HEK293 (cell line): ENCODE measurements around the gene HLA-DOB.

ENCODE experiments used
- CTCF ChIA-PET: fragments of 350-600 bp; formaldehyde crosslinking; extraction: SDS; loops from one replicate; lab custom pipeline; 2021; ENCODE audit warnings: antibody characterized with exemption; lab: Yijun Ruan, JAX
- POLR2A ChIA-PET: fragments of 300-600 bp; formaldehyde crosslinking; extraction: SDS; loops from one replicate; lab custom pipeline; 2020; ENCODE audit warnings: antibody characterized with exemption, inconsistent platforms; lab: Yijun Ruan, JAX
- H3K27ac ChIP-seq: fragments of 200-500 bp; sonication (Bioruptor generic); 2 replicates; pipeline ENCODE4 v1.5.1; 2014; ENCODE audit warnings: low read depth, low read length, control low read depth, inconsistent platforms; ENCODE audit errors: extremely low read depth
- H3K36me3 ChIP-seq, 2 experiments: fragments of 200-500 bp in 1 of 2; sonication (Bioruptor generic) in 1 of 2; 1 replicate in 1 of 2; 2 replicates in 1 of 2; pipeline ENCODE4 v1.5.1; 2014 to 2017; ENCODE audit warnings: inconsistent platforms in 2 of 2, low read length in 2 of 2; ENCODE audit not compliant: control insufficient read depth in 2 of 2, insufficient read depth in 1 of 2
- H3K4me1 ChIP-seq: fragments of 200-500 bp; sonication (Bioruptor generic); 2 replicates; pipeline ENCODE4 v1.5.1; 2014; ENCODE audit warnings: mild to moderate bottlenecking, low read length, inconsistent platforms; ENCODE audit not compliant: control insufficient read depth, insufficient read depth
- H3K4me3 ChIP-seq: 2 replicates; pipeline ENCODE4 v1.5.1; 2011; ENCODE audit warnings: low read depth, mild to moderate bottlenecking, control low read depth, low read length, moderate library complexity
- H3K9me3 ChIP-seq: fragments of 200-500 bp; sonication (Bioruptor generic); 2 replicates; pipeline ENCODE4 v1.5.1; 2014; ENCODE audit warnings: low read depth, low read length, inconsistent platforms; ENCODE audit not compliant: control insufficient read depth, insufficient read depth
- INSM2 ChIP-seq: fragments of 450-650 bp; formaldehyde crosslinking; IDR thresholded peaks from 2 replicates; pipeline ENCODE4 v1.5.1; 2016; ENCODE audit warnings: missing biosample characterization, missing genetic modification characterization
- KLF1 ChIP-seq: fragments of 450-650 bp; formaldehyde crosslinking; IDR thresholded peaks from 2 replicates; pipeline ENCODE4 v1.5.1; 2016; ENCODE audit warnings: missing biosample characterization, missing genetic modification characterization
- MZF1 ChIP-seq: fragments of 450-650 bp; formaldehyde crosslinking; IDR thresholded peaks from 2 replicates; pipeline ENCODE4 v1.5.1; 2017; ENCODE audit warnings: missing biosample characterization, missing genetic modification characterization, borderline replicate concordance
- OVOL3 ChIP-seq: fragments of 450-650 bp; formaldehyde crosslinking; IDR thresholded peaks from 2 replicates; pipeline ENCODE4 v1.5.1; 2016; ENCODE audit warnings: missing biosample characterization, missing genetic modification characterization
- SP3 ChIP-seq: fragments of 450-650 bp; formaldehyde crosslinking; IDR thresholded peaks from 2 replicates; pipeline ENCODE4 v1.5.1; 2016; ENCODE audit warnings: missing biosample characterization, missing genetic modification characterization
- TSHZ1 ChIP-seq: fragments of 450-650 bp; formaldehyde crosslinking; IDR thresholded peaks from 2 replicates; pipeline ENCODE4 v1.5.1; 2016; ENCODE audit warnings: missing biosample characterization, missing genetic modification characterization, borderline replicate concordance
- ZBTB44 ChIP-seq: fragments of 450-650 bp; IDR thresholded peaks from 2 replicates; pipeline ENCODE4 v1.5.1; 2018; ENCODE audit warnings: missing biosample characterization, mild to moderate bottlenecking, missing genetic modification characterization
- ZFP69B ChIP-seq: fragments of 450-650 bp; formaldehyde crosslinking; IDR thresholded peaks from 2 replicates; pipeline ENCODE4 v1.5.1; 2016; ENCODE audit warnings: missing biosample characterization, missing genetic modification characterization
- ZNF146 ChIP-seq: fragments of 450-650 bp; formaldehyde crosslinking; IDR thresholded peaks from 2 replicates; pipeline ENCODE4 v1.5.1; 2016; ENCODE audit warnings: missing biosample characterization, missing genetic modification characterization
- ZNF16 ChIP-seq: fragments of 450-650 bp; formaldehyde crosslinking; IDR thresholded peaks from 2 replicates; pipeline ENCODE4 v1.5.1; 2016; ENCODE audit warnings: low read depth, missing biosample characterization, missing genetic modification characterization
- ZNF19 ChIP-seq: fragments of 450-650 bp; formaldehyde crosslinking; IDR thresholded peaks from 2 replicates; pipeline ENCODE4; 2016; ENCODE audit warnings: missing biosample characterization, missing genetic modification characterization, low read depth
- ZNF214 ChIP-seq: fragments of 450-650 bp; formaldehyde crosslinking; IDR thresholded peaks from 2 replicates; pipeline ENCODE4 v1.5.1; 2017; ENCODE audit warnings: missing biosample characterization, mild to moderate bottlenecking, missing genetic modification characterization, borderline replicate concordance
- ZNF311 ChIP-seq: fragments of 450-650 bp; formaldehyde crosslinking; IDR thresholded peaks from 2 replicates; pipeline ENCODE4 v1.5.1; 2017; ENCODE audit warnings: missing biosample characterization, missing genetic modification characterization, borderline replicate concordance
- ZNF335 ChIP-seq: fragments of 450-650 bp; formaldehyde crosslinking; conservative IDR thresholded peaks from 2 replicates; pipeline ENCODE4 v1.5.1; 2016; ENCODE audit warnings: missing biosample characterization, missing genetic modification characterization
- ZNF560 ChIP-seq: fragments of 450-650 bp; formaldehyde crosslinking; IDR thresholded peaks from 2 replicates; pipeline ENCODE4 v1.5.1; 2017; ENCODE audit warnings: missing biosample characterization, missing genetic modification characterization, borderline replicate concordance
- ZNF660 ChIP-seq: fragments of 450-650 bp; IDR thresholded peaks from 2 replicates; pipeline ENCODE4 v1.5.1; 2018; ENCODE audit warnings: missing biosample characterization, mild to moderate bottlenecking, missing genetic modification characterization
- ZNF785 ChIP-seq: fragments of 450-650 bp; formaldehyde crosslinking; IDR thresholded peaks from 2 replicates; pipeline ENCODE4 v1.5.1; 2016; ENCODE audit warnings: missing biosample characterization, missing genetic modification characterization
- ZNF791 ChIP-seq: fragments of 450-650 bp; formaldehyde crosslinking; IDR thresholded peaks from 2 replicates; pipeline ENCODE4 v1.5.1; 2016; ENCODE audit warnings: missing biosample characterization, missing genetic modification characterization
- ZNF830 ChIP-seq: fragments of 450-650 bp; IDR thresholded peaks from 2 replicates; pipeline ENCODE4 v1.5.0; 2018; ENCODE audit warnings: missing biosample characterization, missing genetic modification characterization, low read depth, mild to moderate bottlenecking, moderate library complexity
- ZSCAN23 ChIP-seq: fragments of 450-650 bp; formaldehyde crosslinking; IDR thresholded peaks from 2 replicates; pipeline ENCODE4 v1.5.1; 2016; ENCODE audit warnings: missing biosample characterization, missing genetic modification characterization
- ZSCAN4 ChIP-seq: fragments of 450-650 bp; formaldehyde crosslinking; IDR thresholded peaks from 2 replicates; pipeline ENCODE4 v1.5.1; 2017; ENCODE audit warnings: missing biosample characterization, missing genetic modification characterization

HLA-DOB gene

GRCh38 chr6:32830017-32830416 lies 13.2 kb upstream of the HLA-DOB start (continued):
- TF ChIP-seq ZNF335 (tag by site-specific recombination): no peak
- no peak for TF ChIP-seq ZNF146 (tag by site-specific recombination)

- Histone ChIP-seq H3K27ac (no peak overlapping the region), H3K4me1 (no peaks in the 10 kb centered on the region), H3K4me3 (no peak overlapping the region), H3K36me3 (peaks cover 3 to 51% of the 10 kb centered on the region in 2 experiments; a peak in 2 of 3 replicates), H3K9me3 (no peaks in the 10 kb centered on the region)
- CTCF ChIA-PET: interaction anchor here (0.8 to 6.9 kb wide), 3 partner anchors 9 to 40 kb away, joined by 4 to 116 read pairs (median 6); partner anchors contain the start of gene TAP2
- TF ChIP-seq ZSCAN23 (no peak), MZF1 (tag by site-specific recombination) (no peak), ZNF560 (tag by site-specific recombination) (no peak), KLF1 (peak; percentile 40; the same call in 1 of the 2 replicates), ZFP69B (tag by site-specific recombination) (no peak), ZNF785 (no peak), ZBTB44 (no peak)
- POLR2A ChIA-PET: no interaction called here
Observed at GRCh38 chr6:32829495-32829894, 12.7 kb upstream of the HLA-DOB start.

GRCh38 chr6:32827025-32827424 lies 10.2 kb upstream of the HLA-DOB start:
- Histone ChIP-seq H3K9me3 (no peaks in the 10 kb centered on the region), H3K4me3 (no peak overlapping the region), H3K36me3 (peaks cover 3 to 40% of the 10 kb centered on the region in 2 experiments; a peak in 2 of 3 replicates), H3K27ac (no peak overlapping the region), H3K4me1 (no peaks in the 10 kb centered on the region)
- ChIA-PET CTCF (interaction anchor here (0.6 to 9.2 kb wide), 11 partner anchors 13 to 195 kb away, joined by 3 to 116 read pairs (median 8); partner anchors contain the start of genes HLA-DMA and TAP2), POLR2A (interaction anchor here (1.9 kb wide), 1 partner anchor 12 kb away, joined by 13 read pairs; the partner anchor contains the start of gene TAP2)
- TF ChIP-seq ZNF791 (tag by site-specific recombination) (no peak), ZNF19 (tag by site-specific recombination) (no peak), INSM2 (no peak), ZNF660 (tag by site-specific recombination) (no peak), SP3 (tag by site-specific recombination) (no peak), ZSCAN4 (tag by site-specific recombination) (no peak), ZNF16 (tag by site-specific recombination) (no peak)

- CTCF ChIA-PET: interaction anchor here (0.5 to 9.2 kb wide), 18 partner anchors 14 to 158 kb away, joined by 3 to 116 read pairs (median 4); partner anchors contain the start of genes HLA-DMA and TAP2
- POLR2A ChIA-PET: interaction anchor here (1.2 to 1.9 kb wide), 2 partner anchors 13 to 27 kb away, joined by 3 to 13 read pairs; partner anchors contain the start of genes PSMB9, TAP1 and TAP2
- H3K36me3 ChIP-seq: peaks cover 0 to 31% of the 10 kb centered on the region in 2 experiments; a peak in 1 of 3 replicates
- TF ChIP-seq ZNF830 (tag by site-specific recombination): no peak
- no peak for TF ChIP-seq TSHZ1
- TF ChIP-seq ZNF214 (tag by site-specific recombination): no peak
- no peak for TF ChIP-seq OVOL3 (tag by site-specific recombination)
- no peak for TF ChIP-seq ZNF311
Observed at GRCh38 chr6:32825966-32826365, 9.2 kb upstream of the HLA-DOB start.

More at GRCh38 chr6:32825966-32826365, 9.2 kb upstream of the HLA-DOB start:
- no peaks in the 10 kb centered on the region for H3K4me1 ChIP-seq
- H3K4me3 ChIP-seq: no peak overlapping the region
- no peak overlapping the region for H3K27ac ChIP-seq
- no peaks in the 10 kb centered on the region for H3K9me3 ChIP-seq
